ENCODE data around the gene FXYD6. TPM values are rescaled to one million over a fixed set of nuclear protein-coding genes. Genes with fewer than 3 reads are reported as not detected.
A peak's percentile ranks its signal among the peaks of the same experiment; 100 is the strongest.

The FXYD6 gene
- total RNA-seq, 1 experiment from 2014 or later = 1.0 TPM

GRCh38 chr11:117849781-117850414 is 26.6 kb downstream of the FXYD6 start:
- Mint-ChIP-seq H3K9me3 (ENCODE audit: unreplicated experiment) (peaks cover 13% of the 10 kb centered on the region), H3K36me3 (ENCODE audit: insufficient read depth, unreplicated experiment) (no peaks in the 10 kb centered on the region), H3K27me3 (ENCODE audit: insufficient read depth, unreplicated experiment) (peaks cover 14% of the 10 kb centered on the region), H3K27ac (ENCODE audit: unreplicated experiment) (no peak overlapping the region), H3K4me1 (ENCODE audit: low read depth, unreplicated experiment) (no peaks in the 10 kb centered on the region), H3K4me3 (ENCODE audit: unreplicated experiment) (no peak overlapping the region)
- Histone ChIP-seq H3K4me3 (ENCODE audit: low read depth, low read length) (no peak overlapping the region), H3K9me3 (peaks cover 5% of the 10 kb centered on the region; the same call in 1 of the 2 replicates), H3K27me3 (replicated peaks; ENCODE audit: control insufficient read depth, insufficient read depth, low read length) (0 out of 2 replicates have a peak, but pooled peaks cover 4% of the 10 kb centered on the region), H3K4me1 (no peaks in the 10 kb centered on the region), H3K36me3 (ENCODE audit: control insufficient read depth, insufficient read depth, low read length) (no peaks in the 10 kb centered on the region)
- intact Hi-C loops (cut with micrococcal nuclease; ENCODE audit: unreplicated experiment) = no loop called here
- BruUV-seq (replicated peaks) = no TSS peak
- POLR2A ChIA-PET = no interaction called here
- CTCF ChIA-PET = interaction anchor here (1.0 to 1.1 kb wide), 2 partner anchors 97 to 101 kb away, joined by 3 to 4 read pairs; no protein-coding TSS in a partner anchor
- TF ChIP-seq CTCF (IDR thresholded peaks at IDR 0.05; ENCODE audit: insufficient read depth in 1 of 2, low read depth in 1 of 2, low read length in 1 of 2, severe bottlenecking in 1 of 2, unreplicated experiment in 1 of 2) = no peak
- DNase-seq = peak in 1 of 2 experiments; percentile 26

DNA sequence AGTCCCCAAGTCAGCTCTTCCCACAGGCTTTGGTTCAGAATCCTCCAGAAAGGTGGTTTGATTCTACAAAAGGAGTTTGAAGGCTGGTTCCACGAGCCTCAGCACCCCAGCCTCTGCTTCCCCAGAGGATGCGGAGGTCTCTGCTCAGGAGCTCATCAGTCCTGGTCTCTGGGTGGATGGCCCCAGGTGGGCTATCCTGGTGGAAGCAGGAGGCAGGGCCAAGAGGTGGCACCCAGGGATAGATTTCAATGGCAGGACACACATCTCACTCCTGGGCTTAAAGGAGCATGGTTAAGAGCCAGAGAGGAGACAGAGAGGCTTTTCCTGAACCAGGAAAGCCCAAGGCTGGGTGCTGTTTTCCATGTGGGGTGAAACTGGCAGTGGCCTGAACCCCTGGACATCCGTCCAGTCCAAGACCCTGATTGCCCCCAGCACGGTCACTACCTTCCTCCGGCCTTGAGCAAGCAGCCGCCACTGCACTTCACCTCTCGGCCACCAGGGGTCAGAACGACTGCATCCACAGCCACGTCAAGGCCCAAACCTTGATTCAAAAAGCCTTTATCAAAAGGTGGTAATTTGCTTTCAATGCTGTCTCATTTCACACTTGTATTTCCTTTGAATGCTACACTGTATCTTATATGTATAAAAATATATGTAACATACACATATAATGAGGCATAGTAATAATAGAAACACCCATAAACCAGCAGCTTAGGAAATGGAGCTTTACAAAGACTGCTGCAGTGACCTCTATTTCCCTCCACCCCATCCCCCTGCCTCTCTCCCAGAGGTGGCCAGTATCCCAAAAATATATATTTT is 32.6 kb downstream of the FXYD6 start:
- H3K9me3 Mint-ChIP-seq (ENCODE audit: unreplicated experiment) = no peaks in the 10 kb centered on the region
- no peaks in the 10 kb centered on the region for H3K4me1 ChIP-seq
- no peak overlapping the region for H3K4me3 Mint-ChIP-seq (ENCODE audit: unreplicated experiment)
- no peak overlapping the region for H3K4me3 ChIP-seq (ENCODE audit: low read depth, low read length)
- peak; percentile 81 to 89 for DNase-seq
- BruUV-seq (replicated peaks) = no TSS peak
- no peaks in the 10 kb centered on the region for H3K9me3 ChIP-seq
- POLR2A ChIA-PET = no interaction called here
- no peak overlapping the region for H3K27ac Mint-ChIP-seq (ENCODE audit: unreplicated experiment)
- CTCF ChIA-PET = interaction anchor here (0.6 to 7.8 kb wide), 10 partner anchors 21 to 210 kb away, joined by 3 to 165 read pairs (median 3); partner anchors contain the start of gene TMPRSS13
- peak; percentile 99 to 100 for TF ChIP-seq CTCF (IDR thresholded peaks at IDR 0.05; ENCODE audit: insufficient read depth in 1 of 2, low read depth in 1 of 2, low read length in 1 of 2, severe bottlenecking in 1 of 2, unreplicated experiment in 1 of 2)
- intact Hi-C loops (cut with micrococcal nuclease; ENCODE audit: unreplicated experiment) = loop anchor here (1.0 kb wide), 4 partner anchors 25 to 209 kb away; no protein-coding TSS in a partner anchor
- H3K27me3 Mint-ChIP-seq (ENCODE audit: insufficient read depth, unreplicated experiment) = peaks cover 2% of the 10 kb centered on the region
- H3K4me1 Mint-ChIP-seq (ENCODE audit: low read depth, unreplicated experiment) = no peaks in the 10 kb centered on the region
- no peaks in the 10 kb centered on the region for H3K36me3 ChIP-seq (ENCODE audit: control insufficient read depth, insufficient read depth, low read length)
- H3K36me3 Mint-ChIP-seq (ENCODE audit: insufficient read depth, unreplicated experiment) = no peaks in the 10 kb centered on the region
- H3K27me3 ChIP-seq (replicated peaks; ENCODE audit: control insufficient read depth, insufficient read depth, low read length) = no peaks in the 10 kb centered on the region

DNA sequence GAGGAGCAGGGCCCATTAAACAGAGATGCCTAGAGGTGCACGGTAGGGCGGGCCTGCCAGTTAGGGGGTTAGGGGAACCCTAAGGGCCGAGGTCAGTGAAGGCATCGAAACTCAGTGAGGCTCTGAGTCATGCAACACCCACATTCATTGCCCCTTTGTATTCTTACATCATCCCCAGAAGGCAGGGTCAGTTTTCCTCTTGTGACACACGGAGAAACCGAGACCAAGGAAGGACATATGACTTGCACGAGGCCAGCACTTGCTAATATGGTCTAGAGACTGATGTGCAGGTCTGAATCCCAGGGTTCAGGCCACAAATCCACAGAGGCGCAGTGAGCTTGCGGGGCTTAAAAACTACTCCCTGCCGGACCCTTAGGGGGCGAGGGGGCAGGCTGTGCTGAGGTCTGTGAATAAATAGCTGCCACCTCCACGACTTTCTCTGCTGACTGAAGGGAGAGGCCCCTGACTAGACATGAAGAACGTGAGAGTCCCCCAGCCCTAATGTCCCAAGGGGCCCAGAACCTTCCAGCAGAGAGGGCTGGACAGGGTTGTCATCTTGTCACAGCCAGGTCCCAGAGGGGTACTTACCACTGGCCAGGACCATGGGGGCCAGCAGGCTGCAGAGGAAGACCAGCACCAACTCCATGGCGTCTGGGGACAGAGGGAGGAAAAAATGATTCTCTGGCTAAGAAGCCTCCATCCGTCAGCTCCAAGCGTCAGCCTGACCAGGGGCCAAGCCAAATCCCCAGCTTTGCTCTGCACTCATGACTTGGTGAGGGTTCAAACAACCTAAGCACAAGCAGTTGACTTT is 34.1 kb downstream of the FXYD6 start:
- TF ChIP-seq CTCF (IDR thresholded peaks at IDR 0.05; ENCODE audit: insufficient read depth in 1 of 2, low read depth in 1 of 2, low read length in 1 of 2, severe bottlenecking in 1 of 2, unreplicated experiment in 1 of 2) = peak in 1 of 2 experiments; percentile 9
- DNase-seq = peak in 1 of 2 experiments; percentile 30
- peaks cover 2% of the 10 kb centered on the region for H3K27me3 Mint-ChIP-seq (ENCODE audit: insufficient read depth, unreplicated experiment)
- BruUV-seq (replicated peaks) = no TSS peak
- intact Hi-C loops (cut with micrococcal nuclease; ENCODE audit: unreplicated experiment) = no loop called here
- Histone ChIP-seq H3K27me3 (replicated peaks; ENCODE audit: control insufficient read depth, insufficient read depth, low read length) (no peaks in the 10 kb centered on the region), H3K4me3 (ENCODE audit: low read depth, low read length) (no peak overlapping the region), H3K9me3 (no peaks in the 10 kb centered on the region), H3K36me3 (ENCODE audit: control insufficient read depth, insufficient read depth, low read length) (no peaks in the 10 kb centered on the region), H3K4me1 (no peaks in the 10 kb centered on the region)
- H3K36me3 Mint-ChIP-seq (ENCODE audit: insufficient read depth, unreplicated experiment) = no peaks in the 10 kb centered on the region
- no peaks in the 10 kb centered on the region for H3K9me3 Mint-ChIP-seq (ENCODE audit: unreplicated experiment)
- H3K4me3 Mint-ChIP-seq (ENCODE audit: unreplicated experiment) = no peak overlapping the region
- peaks cover 6% of the 10 kb centered on the region for H3K4me1 Mint-ChIP-seq (ENCODE audit: low read depth, unreplicated experiment)
- POLR2A ChIA-PET = no interaction called here
- CTCF ChIA-PET = interaction anchor here (0.6 to 7.8 kb wide), 7 partner anchors 9 to 1067 kb away, joined by 3 to 165 read pairs (median 4); no protein-coding TSS in a partner anchor
- H3K27ac Mint-ChIP-seq (ENCODE audit: unreplicated experiment) = no peak overlapping the region

All from Caco-2 (cell line).